Esophagus muscularis mucosa (tissue), 3 donors: ENCODE results near the gene RAB11FIP4.

ENCODE experiments used
- POLR2A ChIP-seq: fragments of 450-650 bp; IDR thresholded peaks from one replicate; pipeline ENCODE4 v1.6.1; 2017; ENCODE audit warnings: antibody characterized with exemption, moderate library complexity, mild to moderate bottlenecking, low read depth
- POLR2AphosphoS5 ChIP-seq, 2 donors: sonication (generic); formaldehyde crosslinking; IDR thresholded peaks; one replicate each; pipeline ENCODE4 v1.6.1; 2017; ENCODE audit warnings: antibody characterized with exemption in 2 of 2
- TF ChIP-seq, protein P1 (sequence below), 3 experiments: fragments of 200-600 bp in 2 of 3; fragments of 450-650 bp in 1 of 3; sonication (generic) in 2 of 3; IDR thresholded peaks; one replicate each; pipeline ENCODE4 v1.5.1; 2017 to 2019; ENCODE audit warnings: antibody characterized with exemption in 3 of 3, mild to moderate bottlenecking in 2 of 3, moderate library complexity in 1 of 3

DNA sequence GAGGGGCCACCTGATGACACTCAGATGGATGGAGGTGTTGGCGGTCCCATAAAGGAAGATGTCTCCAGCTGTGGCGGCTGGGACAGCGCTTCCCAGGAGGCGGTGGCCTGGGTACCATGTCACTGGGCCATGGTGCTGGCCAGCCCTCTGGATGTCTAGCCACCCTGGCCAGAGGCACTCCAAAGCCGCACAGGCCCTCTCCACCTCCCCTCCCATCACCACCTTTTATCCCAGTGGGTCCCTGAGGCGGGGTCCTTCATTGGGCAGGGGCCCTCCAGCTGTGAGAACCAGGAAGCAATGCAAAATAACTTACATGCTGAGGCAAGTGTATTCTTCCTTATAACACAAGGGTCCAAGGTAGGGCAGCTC, 23.1 kb downstream of the RAB11FIP4 start:
- TF ChIP-seq POLR2AphosphoS5 (IDR thresholded peaks at IDR 0.05) (no peak), POLR2A (no peak)
- TF ChIP-seq, protein P1, sequence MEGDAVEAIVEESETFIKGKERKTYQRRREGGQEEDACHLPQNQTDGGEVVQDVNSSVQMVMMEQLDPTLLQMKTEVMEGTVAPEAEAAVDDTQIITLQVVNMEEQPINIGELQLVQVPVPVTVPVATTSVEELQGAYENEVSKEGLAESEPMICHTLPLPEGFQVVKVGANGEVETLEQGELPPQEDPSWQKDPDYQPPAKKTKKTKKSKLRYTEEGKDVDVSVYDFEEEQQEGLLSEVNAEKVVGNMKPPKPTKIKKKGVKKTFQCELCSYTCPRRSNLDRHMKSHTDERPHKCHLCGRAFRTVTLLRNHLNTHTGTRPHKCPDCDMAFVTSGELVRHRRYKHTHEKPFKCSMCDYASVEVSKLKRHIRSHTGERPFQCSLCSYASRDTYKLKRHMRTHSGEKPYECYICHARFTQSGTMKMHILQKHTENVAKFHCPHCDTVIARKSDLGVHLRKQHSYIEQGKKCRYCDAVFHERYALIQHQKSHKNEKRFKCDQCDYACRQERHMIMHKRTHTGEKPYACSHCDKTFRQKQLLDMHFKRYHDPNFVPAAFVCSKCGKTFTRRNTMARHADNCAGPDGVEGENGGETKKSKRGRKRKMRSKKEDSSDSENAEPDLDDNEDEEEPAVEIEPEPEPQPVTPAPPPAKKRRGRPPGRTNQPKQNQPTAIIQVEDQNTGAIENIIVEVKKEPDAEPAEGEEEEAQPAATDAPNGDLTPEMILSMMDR (IDR thresholded peaks at IDR 0.05): no peak
